ENCODE data around the gene OR51F2. TPM values are rescaled to one million over a fixed set of nuclear protein-coding genes. Genes with fewer than 3 reads are reported as not detected.

Gene OR51F2
- total and polyA plus RNA-seq, 8 donors: not detected

DNA sequence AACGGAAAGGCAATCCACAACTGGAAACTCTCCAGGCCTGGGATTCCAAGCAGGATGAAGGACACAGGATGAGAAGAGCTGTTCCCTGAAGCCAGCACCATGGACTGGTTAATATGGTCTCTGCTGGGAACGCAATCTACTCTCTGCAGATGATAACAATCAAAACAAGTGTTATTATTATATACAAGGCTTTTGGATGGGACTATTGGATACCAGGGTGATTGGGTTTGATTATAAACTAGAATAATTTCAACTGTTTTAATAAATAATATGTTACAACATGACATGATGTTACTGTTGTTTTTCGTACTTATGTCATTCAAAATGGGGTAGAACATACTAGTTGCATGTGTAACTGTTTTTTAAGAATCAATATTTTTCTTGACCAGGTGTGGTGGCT, 16.8 kb upstream of the OR51F2 start, which contains the start of gene OR52R1:
TSS of gene OR52R1 (minus strand) at position 101 of the 400 bp plus-strand sequence. CDS start at position 101, 0 bp downstream.
- WGBS, 5 donors: 77 to 96% (median 83%) methylated on average over 3 of the region's 3 CpGs
- no peak within 1 kb of the TSS for H3K4me3 ChIP-seq
- TF ChIP-seq EP300 (IDR thresholded peaks at IDR 0.05) (no peak), POLR2AphosphoS5 (IDR thresholded peaks at IDR 0.05) (no peak), POLR2A (IDR thresholded peaks at IDR 0.05) (no peak)
- TF ChIP-seq, protein P1, sequence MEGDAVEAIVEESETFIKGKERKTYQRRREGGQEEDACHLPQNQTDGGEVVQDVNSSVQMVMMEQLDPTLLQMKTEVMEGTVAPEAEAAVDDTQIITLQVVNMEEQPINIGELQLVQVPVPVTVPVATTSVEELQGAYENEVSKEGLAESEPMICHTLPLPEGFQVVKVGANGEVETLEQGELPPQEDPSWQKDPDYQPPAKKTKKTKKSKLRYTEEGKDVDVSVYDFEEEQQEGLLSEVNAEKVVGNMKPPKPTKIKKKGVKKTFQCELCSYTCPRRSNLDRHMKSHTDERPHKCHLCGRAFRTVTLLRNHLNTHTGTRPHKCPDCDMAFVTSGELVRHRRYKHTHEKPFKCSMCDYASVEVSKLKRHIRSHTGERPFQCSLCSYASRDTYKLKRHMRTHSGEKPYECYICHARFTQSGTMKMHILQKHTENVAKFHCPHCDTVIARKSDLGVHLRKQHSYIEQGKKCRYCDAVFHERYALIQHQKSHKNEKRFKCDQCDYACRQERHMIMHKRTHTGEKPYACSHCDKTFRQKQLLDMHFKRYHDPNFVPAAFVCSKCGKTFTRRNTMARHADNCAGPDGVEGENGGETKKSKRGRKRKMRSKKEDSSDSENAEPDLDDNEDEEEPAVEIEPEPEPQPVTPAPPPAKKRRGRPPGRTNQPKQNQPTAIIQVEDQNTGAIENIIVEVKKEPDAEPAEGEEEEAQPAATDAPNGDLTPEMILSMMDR (IDR thresholded peaks at IDR 0.05): no peak
- no peaks in the 10 kb centered on the region for H3K36me3 ChIP-seq
- intact Hi-C loops (cut with DNase I; ENCODE audit: low total_unique reads): no loop called here
- no peak within 1 kb of the TSS for H3K27ac ChIP-seq
- H3K4me1 ChIP-seq: no peaks in the 10 kb centered on the region
- H3K9me3 ChIP-seq: no peaks in the 10 kb centered on the region
- no peak for DNase-seq
- no peaks in the 10 kb centered on the region for H3K27me3 ChIP-seq

DNA sequence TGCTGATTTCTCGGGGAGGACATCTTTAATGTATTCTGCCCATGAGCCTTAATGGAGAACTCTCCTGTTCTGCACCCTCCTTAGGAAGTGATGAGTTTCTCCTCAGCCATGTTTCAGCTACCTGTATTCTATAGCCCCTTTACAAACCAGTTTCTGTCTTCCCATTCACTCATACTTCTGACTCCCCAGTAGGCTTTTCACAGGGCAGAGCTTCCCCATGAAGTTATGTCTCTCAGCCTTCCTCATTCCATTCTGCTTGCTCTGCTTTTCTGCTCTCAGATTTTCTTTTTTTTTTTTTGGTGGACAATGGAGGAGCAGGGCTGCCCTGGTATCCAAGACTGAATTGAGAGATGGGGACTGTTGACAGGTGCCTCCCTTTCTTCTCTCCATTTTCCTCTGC, 12.6 kb upstream of the OR51F2 start:
- 79 to 95% (median 93%) methylated on average over 1 of the region's 1 CpG for WGBS, 5 donors
- intact Hi-C loops (cut with DNase I; ENCODE audit: low total_unique reads): no loop called here
- H3K4me1 ChIP-seq: no peaks in the 10 kb centered on the region
- no peaks in the 10 kb centered on the region for H3K36me3 ChIP-seq
- H3K9me3 ChIP-seq: no peaks in the 10 kb centered on the region
- no peak overlapping the region for H3K27ac ChIP-seq
- no peak for TF ChIP-seq POLR2AphosphoS5 (IDR thresholded peaks at IDR 0.05)
- no peak for TF ChIP-seq POLR2A (IDR thresholded peaks at IDR 0.05)
- TF ChIP-seq, protein P1 (IDR thresholded peaks at IDR 0.05): no peak
- no peak for TF ChIP-seq EP300 (IDR thresholded peaks at IDR 0.05)
- H3K4me3 ChIP-seq: no peak overlapping the region
- DNase-seq: no peak
- H3K27me3 ChIP-seq: no peaks in the 10 kb centered on the region

DNA sequence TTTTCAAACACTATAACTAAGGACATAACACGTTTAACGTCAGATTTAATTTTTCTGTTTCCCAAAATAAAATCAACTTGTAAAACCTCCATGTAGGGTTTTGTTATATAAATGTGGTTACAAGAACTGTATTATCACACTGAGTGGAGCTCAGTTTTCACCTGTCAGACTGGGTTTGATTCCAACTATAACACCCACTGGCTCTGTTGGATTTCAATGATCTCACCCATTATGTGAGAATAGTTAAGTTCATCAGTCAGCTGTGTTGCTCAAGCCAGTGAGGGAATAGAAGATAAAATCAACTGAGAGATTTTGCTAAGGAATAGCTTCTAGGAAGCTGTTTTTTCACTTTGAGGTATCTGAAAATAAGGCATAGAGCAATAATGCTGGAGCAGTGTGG, 11.9 kb upstream of the OR51F2 start:
- Histone ChIP-seq H3K36me3 (no peaks in the 10 kb centered on the region), H3K27me3 (no peaks in the 10 kb centered on the region), H3K4me3 (no peak overlapping the region), H3K27ac (no peak overlapping the region), H3K9me3 (no peaks in the 10 kb centered on the region), H3K4me1 (no peaks in the 10 kb centered on the region)
- 86 to 98% (median 87%) methylated on average over 2 of the region's 2 CpGs for WGBS, 5 donors
- TF ChIP-seq EP300 (IDR thresholded peaks at IDR 0.05) (no peak), POLR2AphosphoS5 (IDR thresholded peaks at IDR 0.05) (no peak), POLR2A (IDR thresholded peaks at IDR 0.05) (no peak)
- TF ChIP-seq, protein P1 (IDR thresholded peaks at IDR 0.05): no peak
- intact Hi-C loops (cut with DNase I; ENCODE audit: low total_unique reads): no loop called here
- DNase-seq: no peak

DNA sequence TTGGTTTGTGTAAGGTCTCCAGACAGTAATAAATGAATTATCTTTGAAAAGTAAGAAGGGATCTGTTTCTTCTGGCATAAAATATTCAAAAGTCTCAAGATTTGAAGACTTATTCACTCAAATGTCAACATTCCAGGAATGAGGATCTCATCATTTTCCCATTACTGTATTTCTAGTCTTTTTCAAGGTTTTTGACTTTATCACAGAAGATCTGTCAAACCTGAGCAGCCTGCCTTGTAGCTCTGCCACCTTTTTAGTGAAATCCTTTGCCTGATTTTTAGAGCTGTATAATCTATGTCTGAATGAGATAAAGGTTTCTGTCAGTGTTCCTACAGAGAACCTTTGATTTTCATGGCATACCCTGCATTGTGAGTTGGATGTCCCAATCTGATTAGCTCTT, 4.0 kb downstream of the OR51F2 start:
- intact Hi-C loops (cut with DNase I; ENCODE audit: low total_unique reads): loop anchor here (10.0 kb wide), 1 partner anchor 190 kb away; the partner anchor contains the start of gene OR51D1
- Histone ChIP-seq H3K36me3 (no peaks in the 10 kb centered on the region), H3K27ac (no peak overlapping the region), H3K27me3 (no peaks in the 10 kb centered on the region), H3K4me3 (no peak overlapping the region), H3K9me3 (no peaks in the 10 kb centered on the region), H3K4me1 (peaks cover 0 to 6% (median 0%) of the 10 kb centered on the region in 4 donors)
- no peak for DNase-seq
- TF ChIP-seq POLR2A (IDR thresholded peaks at IDR 0.05) (no peak), EP300 (IDR thresholded peaks at IDR 0.05) (no peak)

DNA sequence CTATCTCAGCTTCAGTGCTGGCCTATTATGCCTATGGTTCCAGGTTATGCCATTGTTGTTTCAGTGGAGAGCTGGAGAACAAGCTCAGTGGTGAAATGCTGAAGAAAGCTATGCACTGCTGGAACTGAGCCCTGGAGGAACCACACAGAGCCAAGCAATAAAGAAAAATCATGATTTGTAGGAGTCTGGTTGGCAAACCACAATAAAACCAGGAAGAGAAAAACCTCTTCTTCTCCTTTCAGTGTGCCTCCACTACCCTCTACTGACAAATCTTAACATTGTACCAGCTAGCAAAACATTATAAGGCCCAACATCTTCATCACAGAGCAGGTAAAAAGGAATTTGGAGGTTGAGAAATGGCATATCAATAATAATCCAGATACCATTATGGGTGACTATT, 5.3 kb downstream of the OR51F2 start:
- no peaks in the 10 kb centered on the region for H3K9me3 ChIP-seq
- no peak overlapping the region for H3K4me3 ChIP-seq
- intact Hi-C loops (cut with DNase I; ENCODE audit: low total_unique reads): loop anchor here (10.0 kb wide), 1 partner anchor 192 kb away; the partner anchor contains the start of gene OR51D1
- no peak for TF ChIP-seq EP300 (IDR thresholded peaks at IDR 0.05)
- TF ChIP-seq, protein P1 (IDR thresholded peaks at IDR 0.05): peak in 2 of 7 experiments; percentile 42 to 63
- H3K27me3 ChIP-seq: no peaks in the 10 kb centered on the region
- H3K36me3 ChIP-seq: no peaks in the 10 kb centered on the region
- peaks cover 0 to 6% (median 0%) of the 10 kb centered on the region in 4 donors for H3K4me1 ChIP-seq
- H3K27ac ChIP-seq: peak overlapping the region in 1 of 5 donors; percentile 4
- DNase-seq: peak in 1 of 2 donors; percentile 35
